Skeletal muscle tissue (tissue), 4 donors: Measurements from ENCODE around the gene CCDC24. TPM values are rescaled to one million over a fixed set of nuclear protein-coding genes. Genes with fewer than 3 reads are reported as not detected.

Experiments used
- H3K27ac ChIP-seq: one replicate; pipeline ENCODE4 v1.7.0; 2013; ENCODE audit warnings: mild to moderate bottlenecking, low read depth, low read length, inconsistent platforms
- H3K27me3 ChIP-seq, 3 donors: one replicate each; pipeline ENCODE4 v1.7.0; 2013; ENCODE audit warnings: low read length in 3 of 3; ENCODE audit not compliant: control insufficient read depth in 3 of 3, insufficient read depth in 3 of 3
- H3K36me3 ChIP-seq, 3 donors: one replicate each; pipeline ENCODE4 v1.7.0; 2013; ENCODE audit warnings: low read length in 3 of 3; ENCODE audit not compliant: control insufficient read depth in 3 of 3, insufficient read depth in 3 of 3
- H3K4me1 ChIP-seq, 3 donors: one replicate each; pipeline ENCODE4 v1.7.0; 2013; ENCODE audit warnings: low read length in 3 of 3, mild to moderate bottlenecking in 3 of 3; ENCODE audit not compliant: control insufficient read depth in 3 of 3, insufficient read depth in 3 of 3
- H3K4me3 ChIP-seq, 3 donors: one replicate each; pipeline ENCODE4 v1.7.0; 2013; ENCODE audit warnings: low read length in 3 of 3
- H3K9ac ChIP-seq, 3 donors: one replicate each; pipeline ENCODE4 v1.7.0; 2013; ENCODE audit warnings: low read length in 3 of 3, mild to moderate bottlenecking in 3 of 3, moderate library complexity in 2 of 3, low read depth in 1 of 3
- H3K9me3 ChIP-seq, 3 donors: one replicate each; pipeline ENCODE4 v1.7.0; 2013; ENCODE audit warnings: low read length in 3 of 3; ENCODE audit not compliant: control insufficient read depth in 3 of 3
- total RNA-seq: library from RNA; depleted of rRNA; stranded (reverse); fragments of >200 nt; gene quantifications from one replicate; pipeline ENCODE4 v1.2.3, GENCODE V29; 2014
- donor health status: Osteomylitis.

The CCDC24 gene
- total RNA-seq, 1 donor from 2014 or later, result under 0.01 TPM

- Histone ChIP-seq H3K27me3 (peaks cover 0 to 4% (median 2%) of the 10 kb centered on the region in 3 donors), H3K9ac (no peak overlapping the region), H3K9me3 (no peaks in the 10 kb centered on the region), H3K4me1 (peaks cover 10 to 12% (median 10%) of the 10 kb centered on the region in 3 donors), H3K27ac (no peak overlapping the region), H3K4me3 (no peak overlapping the region), H3K36me3 (no peaks in the 10 kb centered on the region)
Observed at GRCh38 chr1:44019466-44019948, 28.1 kb downstream of the CCDC24 start.

GRCh38 chr1:44020464-44020863 lies 29.1 kb downstream of the CCDC24 start:
- Histone ChIP-seq H3K27ac (no peak overlapping the region), H3K4me3 (no peak overlapping the region), H3K4me1 (peaks cover 6 to 10% (median 10%) of the 10 kb centered on the region in 3 donors), H3K9me3 (no peaks in the 10 kb centered on the region), H3K27me3 (peaks cover 0 to 4% (median 4%) of the 10 kb centered on the region in 3 donors), H3K9ac (peak overlapping the region in 1 of 3 donors; percentile 25), H3K36me3 (no peaks in the 10 kb centered on the region)

- no peaks in the 10 kb centered on the region for H3K36me3 ChIP-seq
- H3K9ac ChIP-seq, result no peak overlapping the region
- H3K9me3 ChIP-seq, result no peaks in the 10 kb centered on the region
- no peak overlapping the region for H3K27ac ChIP-seq
- no peak overlapping the region for H3K4me3 ChIP-seq
- peaks cover 5 to 10% (median 8%) of the 10 kb centered on the region in 3 donors for H3K4me1 ChIP-seq
- H3K27me3 ChIP-seq, result peaks cover 0 to 4% (median 4%) of the 10 kb centered on the region in 3 donors
Observed at GRCh38 chr1:44021156-44021555, 29.8 kb downstream of the CCDC24 start.

- no peaks in the 10 kb centered on the region for H3K9me3 ChIP-seq
Observed at GRCh38 chr1:44021581-44022321, 30.4 kb downstream of the CCDC24 start.

GRCh38 chr1:44024031-44024902 lies 32.9 kb downstream of the CCDC24 start:
- Histone ChIP-seq H3K4me1 (peaks cover 10 to 17% (median 13%) of the 10 kb centered on the region in 3 donors), H3K4me3 (no peak overlapping the region), H3K9ac (no peak overlapping the region), H3K27ac (no peak overlapping the region), H3K27me3 (peaks cover 0 to 4% (median 0%) of the 10 kb centered on the region in 3 donors), H3K9me3 (no peaks in the 10 kb centered on the region), H3K36me3 (no peaks in the 10 kb centered on the region)

More at GRCh38 chr1:44021581-44022321, 30.4 kb downstream of the CCDC24 start:
- Histone ChIP-seq H3K4me1 (peaks cover 5 to 10% (median 8%) of the 10 kb centered on the region in 3 donors), H3K9ac (no peak overlapping the region), H3K27me3 (peaks cover 0 to 4% (median 4%) of the 10 kb centered on the region in 3 donors), H3K36me3 (no peaks in the 10 kb centered on the region), H3K27ac (no peak overlapping the region), H3K4me3 (no peak overlapping the region)

- Histone ChIP-seq H3K36me3 (no peaks in the 10 kb centered on the region), H3K27ac (no peak overlapping the region), H3K9me3 (no peaks in the 10 kb centered on the region), H3K4me1 (peaks cover 15 to 23% (median 19%) of the 10 kb centered on the region in 3 donors), H3K9ac (no peak overlapping the region), H3K4me3 (no peak overlapping the region), H3K27me3 (peaks cover 0 to 4% (median 0%) of the 10 kb centered on the region in 3 donors)
Observed at GRCh38 chr1:44024903-44025525, 33.6 kb downstream of the CCDC24 start.

- H3K9ac ChIP-seq, result no peak overlapping the region
- H3K9me3 ChIP-seq, result no peaks in the 10 kb centered on the region
- no peak overlapping the region for H3K27ac ChIP-seq
- peaks cover 15 to 23% (median 21%) of the 10 kb centered on the region in 3 donors for H3K4me1 ChIP-seq
- H3K36me3 ChIP-seq, result no peaks in the 10 kb centered on the region
- H3K27me3 ChIP-seq, result peaks cover 0 to 4% (median 0%) of the 10 kb centered on the region in 3 donors
- H3K4me3 ChIP-seq, result no peak overlapping the region
Observed at GRCh38 chr1:44025816-44026215, 34.4 kb downstream of the CCDC24 start.

- Histone ChIP-seq H3K9ac (no peak overlapping the region), H3K27ac (no peak overlapping the region)
Observed at GRCh38 chr1:44027320-44027719, 35.9 kb downstream of the CCDC24 start.

GRCh38 chr1:44029260-44029910 lies 38.0 kb downstream of the CCDC24 start:
- peak overlapping the region; percentile 66 for H3K27ac ChIP-seq
- no peaks in the 10 kb centered on the region for H3K9me3 ChIP-seq
- peaks cover 0 to 4% (median 0%) of the 10 kb centered on the region in 3 donors for H3K27me3 ChIP-seq
- H3K4me1 ChIP-seq, result peaks cover 19 to 30% (median 29%) of the 10 kb centered on the region in 3 donors
- no peaks in the 10 kb centered on the region for H3K36me3 ChIP-seq
- H3K4me3 ChIP-seq, result peak overlapping the region; percentile 72 to 89 (median 88)
- peak overlapping the region; percentile 69 to 89 (median 72) for H3K9ac ChIP-seq

More at GRCh38 chr1:44027320-44027719, 35.9 kb downstream of the CCDC24 start:
- H3K9me3 ChIP-seq, result no peaks in the 10 kb centered on the region
- H3K4me3 ChIP-seq, result no peak overlapping the region
- H3K27me3 ChIP-seq, result peaks cover 0 to 4% (median 0%) of the 10 kb centered on the region in 3 donors
- no peaks in the 10 kb centered on the region for H3K36me3 ChIP-seq
- H3K4me1 ChIP-seq, result peaks cover 19 to 26% (median 26%) of the 10 kb centered on the region in 3 donors
